Activated naive CD4-positive, alpha-beta T cell treated with anti-CD3 and anti-CD28 coated beads, Interleukin-2, amount 50 U/mL, for 24 hours (primary cell): ENCODE results near the gene FSTL3.
A peak's percentile ranks its signal among the peaks of the same experiment; 100 is the strongest.
"Not testable (repeated sequence)": the region's sequence is repeated elsewhere in the genome, so short reads cannot be mapped to it uniquely, and the experiment has no call there.

ENCODE experiments used
- H3K27ac Mint-ChIP-seq: one replicate; pipeline ENCODE4 v1.8.0; 2021; ENCODE audit warnings: mild to moderate bottlenecking, mixed read lengths
- H3K27me3 Mint-ChIP-seq: one replicate; pipeline ENCODE4 v1.8.0; 2021; ENCODE audit warnings: mixed read lengths
- H3K36me3 Mint-ChIP-seq: one replicate; pipeline ENCODE4 v1.8.0; 2021; ENCODE audit warnings: mixed read lengths
- H3K4me1 Mint-ChIP-seq: one replicate; pipeline ENCODE4 v1.8.0; 2021; ENCODE audit warnings: mixed read lengths
- H3K4me3 Mint-ChIP-seq: one replicate; pipeline ENCODE4 v1.8.0; 2021; ENCODE audit warnings: mild to moderate bottlenecking, mixed read lengths
- H3K9me3 Mint-ChIP-seq: one replicate; pipeline ENCODE4 v1.8.0; 2021; ENCODE audit warnings: mixed read lengths

The FSTL3 gene

GRCh38 chr19:676339-677105 is at the start of gene FSTL3:
FSTL3 (plus strand) TSS chr19:676392; CDS start chr19:676424, 32 bp downstream.
- no peak within 1 kb of the TSS for H3K4me3 Mint-ChIP-seq
- peaks cover 6% of the 10 kb centered on the region for H3K27me3 Mint-ChIP-seq
- no peaks in the 10 kb centered on the region for H3K36me3 Mint-ChIP-seq
- H3K27ac Mint-ChIP-seq: no peak within 1 kb of the TSS
- H3K4me1 Mint-ChIP-seq: peaks cover 4% of the 10 kb centered on the region
- H3K9me3 Mint-ChIP-seq: no peaks in the 10 kb centered on the region

- Mint-ChIP-seq H3K36me3 (peaks cover 10% of the 10 kb centered on the region), H3K4me1 (peaks cover 21% of the 10 kb centered on the region)
- H3K27ac Mint-ChIP-seq, H3K4me3 Mint-ChIP-seq, H3K9me3 Mint-ChIP-seq, H3K27me3 Mint-ChIP-seq: not testable (repeated sequence)
Observed at GRCh38 chr19:626566-626965, 49.6 kb upstream of the FSTL3 start.

GRCh38 chr19:628168-628567 is 48.0 kb upstream of the FSTL3 start:
- H3K36me3 Mint-ChIP-seq: peaks cover 10% of the 10 kb centered on the region

GRCh38 chr19:629515-629914 is 46.7 kb upstream of the FSTL3 start:
- not testable (repeated sequence) for H3K9me3 Mint-ChIP-seq, H3K4me3 Mint-ChIP-seq, H3K27me3 Mint-ChIP-seq, H3K27ac Mint-ChIP-seq
- H3K36me3 Mint-ChIP-seq: peaks cover 10% of the 10 kb centered on the region
- H3K4me1 Mint-ChIP-seq: peaks cover 36% of the 10 kb centered on the region

More at GRCh38 chr19:628168-628567, 48.0 kb upstream of the FSTL3 start:
- Mint-ChIP-seq H3K9me3 (no peaks in the 10 kb centered on the region), H3K27me3 (no peaks in the 10 kb centered on the region), H3K4me1 (peaks cover 28% of the 10 kb centered on the region), H3K27ac (no peak overlapping the region), H3K4me3 (no peak overlapping the region)

- H3K4me1 Mint-ChIP-seq: peaks cover 36% of the 10 kb centered on the region
- no peaks in the 10 kb centered on the region for H3K9me3 Mint-ChIP-seq
- no peak overlapping the region for H3K27ac Mint-ChIP-seq
- no peak overlapping the region for H3K4me3 Mint-ChIP-seq
- H3K36me3 Mint-ChIP-seq: peaks cover 10% of the 10 kb centered on the region
- no peaks in the 10 kb centered on the region for H3K27me3 Mint-ChIP-seq
Observed at GRCh38 chr19:629961-630714, 46.1 kb upstream of the FSTL3 start.

GRCh38 chr19:632579-633067 is 43.6 kb upstream of the FSTL3 start:
- Mint-ChIP-seq H3K4me3 (peak overlapping the region; percentile 96), H3K4me1 (peaks cover 36% of the 10 kb centered on the region)

GRCh38 chr19:633068-633785 is 43.0 kb upstream of the FSTL3 start, which contains the start of gene POLRMT:
POLRMT (minus strand) TSS chr19:633537; CDS start chr19:633512, 25 bp downstream.
- Mint-ChIP-seq H3K36me3 (peaks cover 7% of the 10 kb centered on the region), H3K4me3 (peak within 1 kb of the TSS; percentile 96), H3K27ac (peak within 1 kb of the TSS; percentile 98), H3K9me3 (no peaks in the 10 kb centered on the region), H3K4me1 (peaks cover 36% of the 10 kb centered on the region), H3K27me3 (no peaks in the 10 kb centered on the region)

More at GRCh38 chr19:632579-633067, 43.6 kb upstream of the FSTL3 start:
- Mint-ChIP-seq H3K9me3 (no peaks in the 10 kb centered on the region), H3K36me3 (peaks cover 8% of the 10 kb centered on the region), H3K27ac (peak overlapping the region; percentile 98), H3K27me3 (no peaks in the 10 kb centered on the region)

- peaks cover 28% of the 10 kb centered on the region for H3K4me1 Mint-ChIP-seq
- H3K27me3 Mint-ChIP-seq: no peaks in the 10 kb centered on the region
- peaks cover 3% of the 10 kb centered on the region for H3K36me3 Mint-ChIP-seq
- peak overlapping the region; percentile 94 for H3K27ac Mint-ChIP-seq
- no peaks in the 10 kb centered on the region for H3K9me3 Mint-ChIP-seq
- peak overlapping the region; percentile 96 for H3K4me3 Mint-ChIP-seq
Observed at GRCh38 chr19:633786-634639, 42.2 kb upstream of the FSTL3 start.

- no peak overlapping the region for H3K4me3 Mint-ChIP-seq
- H3K9me3 Mint-ChIP-seq: no peaks in the 10 kb centered on the region
- no peaks in the 10 kb centered on the region for H3K27me3 Mint-ChIP-seq
- no peaks in the 10 kb centered on the region for H3K36me3 Mint-ChIP-seq
- H3K4me1 Mint-ChIP-seq: peaks cover 28% of the 10 kb centered on the region
- peak overlapping the region; percentile 17 for H3K27ac Mint-ChIP-seq
Observed at GRCh38 chr19:634975-635652, 41.1 kb upstream of the FSTL3 start.

- H3K4me1 Mint-ChIP-seq: peaks cover 9% of the 10 kb centered on the region
- no peaks in the 10 kb centered on the region for H3K9me3 Mint-ChIP-seq
- H3K27me3 Mint-ChIP-seq: no peaks in the 10 kb centered on the region
- H3K4me3 Mint-ChIP-seq: peak overlapping the region; percentile 85
- no peak overlapping the region for H3K27ac Mint-ChIP-seq
- H3K36me3 Mint-ChIP-seq: no peaks in the 10 kb centered on the region
Observed at GRCh38 chr19:638906-639252, 37.3 kb upstream of the FSTL3 start.

GRCh38 chr19:639253-640160 is 36.7 kb upstream of the FSTL3 start, which contains the start of gene FGF22:
FGF22 (plus strand) TSS chr19:639879; CDS start chr19:639926, 47 bp downstream.
- Mint-ChIP-seq H3K9me3 (no peaks in the 10 kb centered on the region), H3K4me3 (peak within 1 kb of the TSS; percentile 85), H3K36me3 (no peaks in the 10 kb centered on the region), H3K27me3 (no peaks in the 10 kb centered on the region), H3K27ac (peak within 1 kb of the TSS; percentile 96), H3K4me1 (peaks cover 5% of the 10 kb centered on the region)

GRCh38 chr19:640161-640558 is 36.0 kb upstream of the FSTL3 start:
- Mint-ChIP-seq H3K27me3 (no peaks in the 10 kb centered on the region), H3K4me1 (peaks cover 5% of the 10 kb centered on the region), H3K4me3 (no peak overlapping the region), H3K36me3 (no peaks in the 10 kb centered on the region), H3K9me3 (no peaks in the 10 kb centered on the region), H3K27ac (no peak overlapping the region)

GRCh38 chr19:640606-641189 is 35.5 kb upstream of the FSTL3 start:
- no peaks in the 10 kb centered on the region for H3K27me3 Mint-ChIP-seq
- H3K9me3 Mint-ChIP-seq: no peaks in the 10 kb centered on the region
- no peaks in the 10 kb centered on the region for H3K36me3 Mint-ChIP-seq
- no peak overlapping the region for H3K4me3 Mint-ChIP-seq
- no peak overlapping the region for H3K27ac Mint-ChIP-seq
- H3K4me1 Mint-ChIP-seq: peaks cover 5% of the 10 kb centered on the region
